GM10266 (cell line): ENCODE data around the gene ACADS.

ENCODE experiments used
- DNase-seq: peaks from one replicate; pipeline ENCODE4 v3.0.0; 2012; ENCODE audit errors: extremely low spot score
- TF ChIP-seq, protein P1 (sequence below): IDR thresholded peaks from 2 replicates; pipeline ENCODE4 v1.5.1; 2012; ENCODE audit warnings: mild to moderate bottlenecking, low read depth; ENCODE audit not compliant: control insufficient read depth, insufficient read depth; ENCODE audit errors: missing control alignments

ACADS gene

DNA sequence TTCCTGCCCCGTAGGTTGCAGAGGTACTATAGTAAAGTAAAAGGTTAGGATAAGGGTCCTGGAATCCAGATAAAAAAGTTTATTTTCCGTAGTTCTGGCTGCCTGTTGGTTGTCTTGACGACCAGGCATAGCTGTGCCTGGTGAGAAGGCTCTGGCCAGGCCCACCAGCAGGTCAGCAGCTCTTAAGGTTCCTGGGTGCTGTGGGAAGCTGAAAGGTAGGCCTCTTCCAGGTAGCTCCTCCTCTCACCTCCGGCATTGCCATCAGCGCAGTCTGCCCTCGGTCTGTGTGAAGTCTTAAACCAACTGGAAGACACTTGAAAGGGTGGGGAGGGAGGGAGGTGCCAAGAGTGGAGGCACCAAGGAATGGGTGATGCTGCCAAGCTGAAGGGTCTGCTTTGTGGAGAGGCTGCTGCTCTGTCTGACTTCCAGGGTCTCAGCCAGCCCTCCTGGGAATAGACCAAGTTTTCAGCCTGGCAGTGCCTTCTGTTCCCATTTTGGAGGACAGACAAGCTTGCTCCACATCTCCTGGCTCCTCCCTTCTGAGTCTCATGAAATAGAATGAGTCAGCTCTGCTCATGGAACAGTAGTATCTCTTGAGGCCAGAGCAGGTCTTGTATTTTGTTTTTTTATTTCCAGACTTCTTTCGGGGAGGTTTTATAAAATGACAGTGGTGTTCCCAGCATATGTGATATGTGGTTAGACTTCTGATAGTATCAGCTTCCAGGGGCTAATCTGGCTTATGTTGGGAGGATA is 5.2 kb upstream of the ACADS start:
- no peak for DNase-seq
- TF ChIP-seq, protein P1, sequence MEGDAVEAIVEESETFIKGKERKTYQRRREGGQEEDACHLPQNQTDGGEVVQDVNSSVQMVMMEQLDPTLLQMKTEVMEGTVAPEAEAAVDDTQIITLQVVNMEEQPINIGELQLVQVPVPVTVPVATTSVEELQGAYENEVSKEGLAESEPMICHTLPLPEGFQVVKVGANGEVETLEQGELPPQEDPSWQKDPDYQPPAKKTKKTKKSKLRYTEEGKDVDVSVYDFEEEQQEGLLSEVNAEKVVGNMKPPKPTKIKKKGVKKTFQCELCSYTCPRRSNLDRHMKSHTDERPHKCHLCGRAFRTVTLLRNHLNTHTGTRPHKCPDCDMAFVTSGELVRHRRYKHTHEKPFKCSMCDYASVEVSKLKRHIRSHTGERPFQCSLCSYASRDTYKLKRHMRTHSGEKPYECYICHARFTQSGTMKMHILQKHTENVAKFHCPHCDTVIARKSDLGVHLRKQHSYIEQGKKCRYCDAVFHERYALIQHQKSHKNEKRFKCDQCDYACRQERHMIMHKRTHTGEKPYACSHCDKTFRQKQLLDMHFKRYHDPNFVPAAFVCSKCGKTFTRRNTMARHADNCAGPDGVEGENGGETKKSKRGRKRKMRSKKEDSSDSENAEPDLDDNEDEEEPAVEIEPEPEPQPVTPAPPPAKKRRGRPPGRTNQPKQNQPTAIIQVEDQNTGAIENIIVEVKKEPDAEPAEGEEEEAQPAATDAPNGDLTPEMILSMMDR: no peak

DNA sequence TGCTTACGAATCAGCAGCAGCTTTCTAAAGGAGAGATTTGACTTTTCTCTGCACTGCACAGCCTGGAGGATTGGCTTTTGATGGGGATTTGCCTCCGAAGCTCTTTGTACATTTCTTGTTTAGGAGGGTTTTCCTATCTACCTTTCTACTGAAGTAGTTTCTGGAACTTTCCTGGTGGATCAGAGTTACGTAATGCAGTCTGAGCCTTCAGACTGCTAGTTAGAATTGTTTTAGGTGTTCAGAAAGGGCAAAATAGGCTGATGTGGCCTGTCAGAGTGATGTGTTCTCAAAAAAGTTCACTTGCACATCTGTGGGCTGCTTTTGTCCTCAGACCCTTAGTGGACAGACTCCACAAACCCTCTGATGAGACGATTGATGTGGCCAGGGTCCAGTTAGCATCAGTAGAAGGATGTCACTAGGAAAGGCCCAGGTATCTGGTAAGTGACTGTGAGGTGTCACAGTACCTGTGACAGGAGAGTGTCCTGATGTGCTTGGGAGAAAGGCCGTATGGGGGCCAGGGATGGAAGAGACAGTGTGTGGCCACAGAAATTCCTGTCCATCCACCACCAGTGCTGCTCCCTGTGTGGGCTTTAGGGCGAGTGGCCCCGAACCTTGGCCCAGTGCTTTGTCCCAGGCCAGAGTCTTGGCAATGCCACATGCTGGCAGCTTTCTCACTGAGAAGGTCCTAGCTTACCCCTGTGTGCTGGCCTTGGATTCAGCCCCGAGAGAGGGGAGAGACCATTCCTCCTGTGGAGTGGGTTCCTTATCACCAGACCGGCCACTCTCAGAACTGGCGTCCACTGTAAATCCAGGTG is 4.4 kb upstream of the ACADS start:
- TF ChIP-seq, protein P1: no peak
- no peak for DNase-seq

DNA sequence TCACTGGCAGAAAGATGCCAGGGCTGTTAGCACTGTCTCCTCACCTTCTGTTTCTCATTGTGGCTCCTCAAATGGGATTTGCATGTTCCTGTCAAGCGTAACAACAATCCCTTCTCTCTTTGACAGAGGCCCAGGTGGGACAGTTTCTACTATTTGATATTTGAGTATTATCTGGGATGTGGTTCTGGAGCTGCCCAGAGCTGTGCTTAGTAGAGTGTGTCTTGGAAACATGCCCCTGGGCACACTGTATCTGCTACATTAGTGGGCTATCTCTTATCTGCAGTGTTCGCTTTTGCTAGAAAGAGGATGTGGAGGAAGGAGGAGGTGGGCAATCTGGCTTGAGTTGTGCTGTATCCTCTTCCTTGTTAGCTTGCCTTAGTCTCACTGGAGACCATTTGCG is 3.8 kb upstream of the ACADS start:
- no peak for DNase-seq
- TF ChIP-seq, protein P1: no peak

GRCh38 chr12:120722784-120723183 is 2.8 kb upstream of the ACADS start:
- no peak for DNase-seq
- TF ChIP-seq, protein P1: no peak

- no peak for DNase-seq
Measured at GRCh38 chr12:120724720-120725119, 906 bp upstream of the ACADS start.

DNA sequence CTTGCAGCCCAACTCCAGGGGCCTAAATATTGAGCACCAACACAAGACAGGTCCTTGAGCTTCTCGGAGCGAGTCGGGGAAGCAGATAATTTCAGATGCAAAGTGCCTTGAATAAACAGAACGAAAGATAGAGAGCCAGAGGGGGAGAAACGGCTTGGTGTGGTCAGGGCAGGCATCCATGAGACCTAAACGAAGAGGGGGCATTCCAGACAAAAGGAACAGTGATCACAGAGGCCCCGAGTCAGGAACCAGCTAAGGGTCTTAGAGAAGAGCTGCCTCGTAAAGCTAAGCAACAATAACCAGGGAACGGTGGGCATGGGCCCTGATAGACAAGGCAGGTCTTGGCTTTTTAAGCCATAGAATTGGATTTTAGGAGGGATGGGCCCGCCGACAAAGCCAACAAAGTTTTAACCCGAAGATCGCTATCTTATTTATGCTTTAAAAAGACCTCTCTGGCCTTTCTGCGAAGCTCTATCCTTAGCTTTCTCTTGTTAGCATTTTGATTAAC is 421 bp upstream of the ACADS start:
- no peak for DNase-seq
- TF ChIP-seq, protein P1: no peak

More at GRCh38 chr12:120724720-120725119, 906 bp upstream of the ACADS start:
- TF ChIP-seq, protein P1: no peak

DNA sequence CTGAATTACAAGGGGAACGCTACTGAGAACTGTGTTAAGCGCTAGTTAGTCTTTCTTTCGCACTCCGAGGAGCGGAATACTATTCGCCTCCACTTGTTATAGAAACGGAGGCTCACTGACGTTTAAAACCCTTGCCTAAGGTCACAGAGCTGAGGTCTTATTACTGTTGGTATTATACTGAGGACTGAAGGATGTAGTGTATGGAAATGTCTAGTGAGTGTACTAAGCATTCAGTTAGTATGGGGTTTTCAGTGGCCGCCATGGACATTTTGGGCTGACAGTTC is 826 bp downstream of the ACADS start:
- DNase-seq: no peak
- TF ChIP-seq, protein P1: no peak
